Karpas-422 (cell line): ENCODE data around the gene RIT2. TPM values are rescaled to one million over a fixed set of nuclear protein-coding genes. Genes with fewer than 3 reads are reported as not detected.

Experiments used
- DNase-seq: peaks from one replicate; pipeline ENCODE4 v3.0.0-alpha.2; 2015
- H2AFZ ChIP-seq: fragments of 200-600 bp; sonication (generic); 2 replicates; pipeline ENCODE4 v1.6.1; 2014; ENCODE audit warnings: antibody characterized with exemption, low read length, mixed read lengths
- H3K27ac ChIP-seq: fragments of 200-600 bp; sonication (generic); 2 replicates; pipeline ENCODE4 v1.5.1; 2014; ENCODE audit warnings: mild to moderate bottlenecking, low read length, moderate library complexity
- H3K27me3 ChIP-seq: fragments of 200-600 bp; sonication (generic); 2 replicates; pipeline ENCODE4 v1.6.1; 2014; ENCODE audit warnings: low read length, mixed read lengths
- H3K36me3 ChIP-seq: fragments of 200-600 bp; sonication (generic); 2 replicates; pipeline ENCODE4 v1.6.1; 2014; ENCODE audit warnings: low read length, mixed read lengths; ENCODE audit not compliant: insufficient read depth
- H3K4me1 ChIP-seq: fragments of 200-600 bp; sonication (generic); 2 replicates; pipeline ENCODE4 v1.6.1; 2014; ENCODE audit warnings: mild to moderate bottlenecking, low read length, mixed read lengths
- H3K4me2 ChIP-seq: fragments of 200-600 bp; sonication (generic); 2 replicates; pipeline ENCODE4 v1.6.1; 2014; ENCODE audit warnings: low read length, low read depth, mild to moderate bottlenecking; ENCODE audit not compliant: poor library complexity, severe bottlenecking
- H3K4me3 ChIP-seq: fragments of 200-600 bp; sonication (generic); 2 replicates; pipeline ENCODE4 v1.5.1; 2014; ENCODE audit warnings: mild to moderate bottlenecking, antibody characterized with exemption, low read length, mixed read lengths
- H3K79me2 ChIP-seq: fragments of 200-600 bp; sonication (generic); 2 replicates; pipeline ENCODE4 v1.6.1; 2014; ENCODE audit warnings: mild to moderate bottlenecking, low read length, mixed read lengths
- H3K9ac ChIP-seq: fragments of 200-600 bp; sonication (generic); 2 replicates; pipeline ENCODE4 v1.6.0; 2014; ENCODE audit warnings: low read length
- H3K9me2 ChIP-seq: fragments of 200-600 bp; sonication (generic), shearing (Covaris generic); replicated peaks from 2 replicates; pipeline ENCODE4 v1.6.0; 2014; ENCODE audit warnings: mild to moderate bottlenecking, low read length, moderate library complexity; ENCODE audit not compliant: insufficient read depth
- H3K9me3 ChIP-seq: fragments of 300-700, 200-600 bp; sonication (generic); 2 replicates; pipeline ENCODE4 v1.6.1; 2014; ENCODE audit warnings: low read length, mixed read lengths
- H4K20me1 ChIP-seq: fragments of 200-600 bp; sonication (generic); 2 replicates; pipeline ENCODE4 v1.6.1; 2014; ENCODE audit warnings: mild to moderate bottlenecking, antibody characterized with exemption, low read length, low read depth; ENCODE audit not compliant: insufficient read depth
- total RNA-seq: library from RNA; depleted of rRNA; stranded (reverse); fragments of >200 nt; shearing (Covaris generic); gene quantifications from 2 replicates; pipeline ENCODE4 v1.2.3, GENCODE V29; 2014; ENCODE audit warnings: low replicate concordance

RIT2 gene
- total RNA-seq, 1 experiment from 2014 or later = not detected

- H3K79me2 ChIP-seq = no peaks in the 10 kb centered on the region
- H4K20me1 ChIP-seq = no peaks in the 10 kb centered on the region
- no peak overlapping the region for H3K4me2 ChIP-seq
- H3K4me1 ChIP-seq = no peaks in the 10 kb centered on the region
- 0 out of 2 replicates have a peak, but pooled peaks cover 2% of the 10 kb centered on the region for H3K9me3 ChIP-seq
- H3K27ac ChIP-seq = no peak overlapping the region
- DNase-seq = no peak
- no peaks in the 10 kb centered on the region for H3K36me3 ChIP-seq
- H2AFZ ChIP-seq = no peak overlapping the region
- no peak overlapping the region for H3K4me3 ChIP-seq
- H3K27me3 ChIP-seq = no peaks in the 10 kb centered on the region
- 0 out of 2 replicates have a peak, but pooled peaks cover 2% of the 10 kb centered on the region for H3K9me2 ChIP-seq
- H3K9ac ChIP-seq = no peak overlapping the region
Measured at GRCh38 chr18:43113220-43113895, 2.1 kb downstream of the RIT2 start.

- no peak for DNase-seq
- H3K36me3 ChIP-seq = no peaks in the 10 kb centered on the region
- H3K4me2 ChIP-seq = no peak overlapping the region
- H3K4me3 ChIP-seq = no peak overlapping the region
- H2AFZ ChIP-seq = no peak overlapping the region
- 0 out of 2 replicates have a peak, but pooled peaks cover 5% of the 10 kb centered on the region for H3K9me3 ChIP-seq
- H3K9ac ChIP-seq = no peak overlapping the region
- no peak overlapping the region for H3K27ac ChIP-seq
- H4K20me1 ChIP-seq = no peaks in the 10 kb centered on the region
- no peaks in the 10 kb centered on the region for H3K4me1 ChIP-seq
- no peaks in the 10 kb centered on the region for H3K27me3 ChIP-seq
- no peaks in the 10 kb centered on the region for H3K79me2 ChIP-seq
- H3K9me2 ChIP-seq = no peaks in the 10 kb centered on the region
Measured at GRCh38 chr18:43108882-43109281, 6.6 kb downstream of the RIT2 start.

- Histone ChIP-seq H3K4me3 (no peak overlapping the region), H3K36me3 (no peaks in the 10 kb centered on the region), H3K27ac (no peak overlapping the region), H4K20me1 (no peaks in the 10 kb centered on the region), H3K4me2 (no peak overlapping the region), H3K9me2 (no peaks in the 10 kb centered on the region), H3K27me3 (no peaks in the 10 kb centered on the region), H3K9me3 (0 out of 2 replicates have a peak, but pooled peaks cover 9% of the 10 kb centered on the region), H3K9ac (no peak overlapping the region), H3K4me1 (no peaks in the 10 kb centered on the region), H2AFZ (no peak overlapping the region), H3K79me2 (no peaks in the 10 kb centered on the region)
- no peak for DNase-seq
Measured at GRCh38 chr18:43108469-43108868, 7.0 kb downstream of the RIT2 start.

GRCh38 chr18:43093646-43094045, 21.8 kb downstream of the RIT2 start:
- no peaks in the 10 kb centered on the region for H3K9me2 ChIP-seq

GRCh38 chr18:43092539-43092938, 22.9 kb downstream of the RIT2 start:
- no peak overlapping the region for H2AFZ ChIP-seq
- H4K20me1 ChIP-seq = no peaks in the 10 kb centered on the region
- H3K4me3 ChIP-seq = no peak overlapping the region
- H3K4me1 ChIP-seq = no peaks in the 10 kb centered on the region
- H3K27me3 ChIP-seq = no peaks in the 10 kb centered on the region
- H3K36me3 ChIP-seq = no peaks in the 10 kb centered on the region
- no peak for DNase-seq
- no peak overlapping the region for H3K4me2 ChIP-seq
- H3K79me2 ChIP-seq = no peaks in the 10 kb centered on the region
- no peak overlapping the region for H3K9ac ChIP-seq
- no peaks in the 10 kb centered on the region for H3K9me2 ChIP-seq
- H3K9me3 ChIP-seq = peaks cover 4% of the 10 kb centered on the region; the same call in 1 of the 2 replicates
- H3K27ac ChIP-seq = no peak overlapping the region

More at GRCh38 chr18:43093646-43094045, 21.8 kb downstream of the RIT2 start:
- DNase-seq = no peak
- H3K36me3 ChIP-seq = no peaks in the 10 kb centered on the region
- H3K9me3 ChIP-seq = peaks cover 3% of the 10 kb centered on the region; the same call in 1 of the 2 replicates
- no peak overlapping the region for H3K4me2 ChIP-seq
- no peaks in the 10 kb centered on the region for H4K20me1 ChIP-seq
- no peak overlapping the region for H2AFZ ChIP-seq
- H3K27ac ChIP-seq = no peak overlapping the region
- H3K79me2 ChIP-seq = no peaks in the 10 kb centered on the region
- no peak overlapping the region for H3K9ac ChIP-seq
- no peaks in the 10 kb centered on the region for H3K4me1 ChIP-seq
- no peaks in the 10 kb centered on the region for H3K27me3 ChIP-seq
- no peak overlapping the region for H3K4me3 ChIP-seq

- Histone ChIP-seq H3K9ac (no peak overlapping the region), H3K27me3 (no peaks in the 10 kb centered on the region), H3K9me3 (peaks cover 7% of the 10 kb centered on the region), H3K4me1 (no peaks in the 10 kb centered on the region), H4K20me1 (no peaks in the 10 kb centered on the region), H3K27ac (no peak overlapping the region), H3K79me2 (no peaks in the 10 kb centered on the region), H3K36me3 (no peaks in the 10 kb centered on the region), H3K4me3 (no peak overlapping the region), H2AFZ (no peak overlapping the region), H3K9me2 (no peaks in the 10 kb centered on the region), H3K4me2 (no peak overlapping the region)
- no peak for DNase-seq
Measured at GRCh38 chr18:43081396-43081795, 34.1 kb downstream of the RIT2 start.

- Histone ChIP-seq H3K27me3 (no peaks in the 10 kb centered on the region), H2AFZ (no peak overlapping the region), H3K36me3 (no peaks in the 10 kb centered on the region), H3K9me2 (no peaks in the 10 kb centered on the region), H3K79me2 (no peaks in the 10 kb centered on the region), H3K27ac (no peak overlapping the region), H3K4me1 (no peaks in the 10 kb centered on the region), H4K20me1 (no peaks in the 10 kb centered on the region), H3K4me3 (no peak overlapping the region), H3K9ac (no peak overlapping the region), H3K9me3 (peaks cover 7% of the 10 kb centered on the region), H3K4me2 (no peak overlapping the region)
- no peak for DNase-seq
Measured at GRCh38 chr18:43080671-43081070, 34.8 kb downstream of the RIT2 start.

- Histone ChIP-seq H3K4me2 (no peak overlapping the region), H3K27ac (no peak overlapping the region), H4K20me1 (no peaks in the 10 kb centered on the region), H3K9me3 (peaks cover 4% of the 10 kb centered on the region), H3K9me2 (no peaks in the 10 kb centered on the region), H3K79me2 (no peaks in the 10 kb centered on the region), H2AFZ (no peak overlapping the region), H3K27me3 (no peaks in the 10 kb centered on the region), H3K4me3 (no peak overlapping the region), H3K4me1 (no peaks in the 10 kb centered on the region), H3K36me3 (no peaks in the 10 kb centered on the region), H3K9ac (no peak overlapping the region)
- no peak for DNase-seq
Measured at GRCh38 chr18:43079422-43079821, 36.1 kb downstream of the RIT2 start.
